ENCODE results near the gene CDK4. TPM values are rescaled to one million over a fixed set of nuclear protein-coding genes. Genes with fewer than 3 reads are reported as not detected.

CDK4 gene
- 156 and 194 TPM in 2 replicates for total RNA-seq (2021)
- Bru-seq, nascent RNA, result percentile 91 among the genes with signal in this experiment
- BruChase-seq, experiment 1, labeled RNA remaining after a 2-hour chase, result percentile 86 among the genes with signal in this experiment
- BruChase-seq, experiment 2, labeled RNA remaining after a 6-hour chase, result percentile 97 among the genes with signal in this experiment
- long read RNA-seq, transcript CDK4-201 (8 exons, 2,076 nt), result major isoform, 308 of 330 reads
- long read RNA-seq, partial matches to known transcripts, result 5 of 330 reads
- long read RNA-seq, other reads (novel, unspliced or antisense), result 13 of 330 reads

- Histone ChIP-seq H3K27ac (peak within 1 kb of the TSS; percentile 65), H3K27me3 (ENCODE audit: insufficient read depth, low read depth) (no peaks in the 10 kb centered on the region), H3K9me2 (ENCODE audit: insufficient read depth) (no peaks in the 10 kb centered on the region), H3K4me3 (peak within 1 kb of the TSS; percentile 78), H3K79me2 (ENCODE audit: low read depth) (peaks cover 27% of the 10 kb centered on the region), H3K4me1 (replicated peaks; ENCODE audit: insufficient read depth) (peaks cover 27% of the 10 kb centered on the region), H2AFZ (peak within 1 kb of the TSS; percentile 94), H3K9me3 (ENCODE audit: insufficient read depth, low read depth) (no peaks in the 10 kb centered on the region), H3K4me2 (peak within 1 kb of the TSS; percentile 89), H4K20me1 (ENCODE audit: insufficient read depth) (no peaks in the 10 kb centered on the region), H3K36me3 (ENCODE audit: low read depth) (peaks cover 18% of the 10 kb centered on the region), H3F3A (ENCODE audit: insufficient read depth, low read depth) (peaks cover 34% of the 10 kb centered on the region; the same call in 1 of the 2 replicates)
- intact Hi-C loops (cut with micrococcal nuclease; ENCODE audit: unreplicated experiment), result loop anchor here (2.0 kb wide), 1 partner anchor 229 kb away; the partner anchor contains the start of gene MBD6
- TSS peak; percentile 51 for BruUV-seq (replicated peaks)
- DNase-seq, result peak; percentile 96 to 99
- CTCF ChIA-PET, result no interaction called here
- TF ChIP-seq, protein P1, sequence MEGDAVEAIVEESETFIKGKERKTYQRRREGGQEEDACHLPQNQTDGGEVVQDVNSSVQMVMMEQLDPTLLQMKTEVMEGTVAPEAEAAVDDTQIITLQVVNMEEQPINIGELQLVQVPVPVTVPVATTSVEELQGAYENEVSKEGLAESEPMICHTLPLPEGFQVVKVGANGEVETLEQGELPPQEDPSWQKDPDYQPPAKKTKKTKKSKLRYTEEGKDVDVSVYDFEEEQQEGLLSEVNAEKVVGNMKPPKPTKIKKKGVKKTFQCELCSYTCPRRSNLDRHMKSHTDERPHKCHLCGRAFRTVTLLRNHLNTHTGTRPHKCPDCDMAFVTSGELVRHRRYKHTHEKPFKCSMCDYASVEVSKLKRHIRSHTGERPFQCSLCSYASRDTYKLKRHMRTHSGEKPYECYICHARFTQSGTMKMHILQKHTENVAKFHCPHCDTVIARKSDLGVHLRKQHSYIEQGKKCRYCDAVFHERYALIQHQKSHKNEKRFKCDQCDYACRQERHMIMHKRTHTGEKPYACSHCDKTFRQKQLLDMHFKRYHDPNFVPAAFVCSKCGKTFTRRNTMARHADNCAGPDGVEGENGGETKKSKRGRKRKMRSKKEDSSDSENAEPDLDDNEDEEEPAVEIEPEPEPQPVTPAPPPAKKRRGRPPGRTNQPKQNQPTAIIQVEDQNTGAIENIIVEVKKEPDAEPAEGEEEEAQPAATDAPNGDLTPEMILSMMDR (conservative IDR thresholded peaks at IDR 0.05), result no peak
- TF ChIP-seq EZH2 (IDR thresholded peaks at IDR 0.05; ENCODE audit: low read depth), result no peak
- POLR2A ChIA-PET (ENCODE audit: unreplicated experiment), result interaction anchor here (0.6 kb wide), 1 partner anchor 13 kb away, joined by 10 read pairs; no protein-coding TSS in a partner anchor
These were observed at the start of gene CDK4 for GRCh38 chr12:57751788-57752667. Gene CDK4 (minus strand): TSS chr12:57752310. CDS start chr12:57751717, 593 bp downstream.

DNA sequence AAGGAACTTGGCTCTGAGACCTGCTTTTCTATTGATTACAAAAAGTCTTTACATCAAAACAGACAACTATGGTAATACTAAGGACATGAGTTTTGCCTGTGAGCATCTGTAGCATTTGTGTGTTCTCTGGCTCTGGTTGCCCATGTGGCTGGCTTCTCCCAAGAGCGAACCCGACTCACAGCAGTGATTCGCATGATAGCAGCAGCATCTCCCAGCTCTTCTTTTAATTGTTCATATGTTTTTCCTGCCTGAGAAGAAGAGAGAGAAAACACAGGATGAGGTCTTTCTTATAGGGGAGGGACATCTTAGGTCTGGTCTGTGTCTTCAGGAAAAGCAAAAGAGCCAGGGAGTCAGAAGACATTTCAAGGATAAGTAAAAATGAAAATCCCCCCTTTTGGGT lies 48.9 kb upstream of the CDK4 start:
- no peak overlapping the region for H3K27ac ChIP-seq
- DNase-seq, result no peak
- POLR2A ChIA-PET (ENCODE audit: unreplicated experiment), result no interaction called here
- intact Hi-C loops (cut with micrococcal nuclease; ENCODE audit: unreplicated experiment), result no loop called here
- H3K4me1 ChIP-seq (replicated peaks; ENCODE audit: insufficient read depth), result peaks cover under 1% of the 10 kb centered on the region; the same call in 1 of the 2 replicates
- peaks cover under 1% of the 10 kb centered on the region; the same call in 1 of the 2 replicates for H3F3A ChIP-seq (ENCODE audit: insufficient read depth, low read depth)
- CTCF ChIA-PET, result interaction anchor here (0.6 kb wide), 1 partner anchor 96 kb away, joined by 6 read pairs; no protein-coding TSS in a partner anchor
- no peak overlapping the region for H3K4me3 ChIP-seq
- no peaks in the 10 kb centered on the region for H3K9me2 ChIP-seq (ENCODE audit: insufficient read depth)
- BruUV-seq (replicated peaks), result no TSS peak
- H3K9me3 ChIP-seq (ENCODE audit: insufficient read depth, low read depth), result no peaks in the 10 kb centered on the region
- no peak for TF ChIP-seq EZH2 (IDR thresholded peaks at IDR 0.05; ENCODE audit: low read depth)
- TF ChIP-seq, protein P1 (conservative IDR thresholded peaks at IDR 0.05), result no peak
- 0 out of 2 replicates have a peak, but pooled peaks cover 4% of the 10 kb centered on the region for H4K20me1 ChIP-seq (ENCODE audit: insufficient read depth)
- no peak overlapping the region for H3K4me2 ChIP-seq
- no peaks in the 10 kb centered on the region for H3K27me3 ChIP-seq (ENCODE audit: insufficient read depth, low read depth)
- H3K79me2 ChIP-seq (ENCODE audit: low read depth), result no peaks in the 10 kb centered on the region; the same call in 1 of the 2 replicates
- H3K36me3 ChIP-seq (ENCODE audit: low read depth), result peaks cover 21% of the 10 kb centered on the region; the same call in 1 of the 2 replicates
- H2AFZ ChIP-seq, result no peak overlapping the region

- Histone ChIP-seq H3K4me3 (no peak overlapping the region), H3K27ac (no peak overlapping the region), H2AFZ (no peak overlapping the region), H3F3A (ENCODE audit: insufficient read depth, low read depth) (peaks cover 20% of the 10 kb centered on the region), H3K36me3 (ENCODE audit: low read depth) (peaks cover 30% of the 10 kb centered on the region; the same call in 1 of the 2 replicates), H3K4me1 (replicated peaks; ENCODE audit: insufficient read depth) (peaks cover 25% of the 10 kb centered on the region), H3K27me3 (ENCODE audit: insufficient read depth, low read depth) (no peaks in the 10 kb centered on the region), H3K79me2 (ENCODE audit: low read depth) (no peaks in the 10 kb centered on the region; the same call in 1 of the 2 replicates), H3K4me2 (no peak overlapping the region), H3K9me2 (ENCODE audit: insufficient read depth) (no peaks in the 10 kb centered on the region), H3K9me3 (ENCODE audit: insufficient read depth, low read depth) (no peaks in the 10 kb centered on the region), H4K20me1 (ENCODE audit: insufficient read depth) (0 out of 2 replicates have a peak, but pooled peaks cover 5% of the 10 kb centered on the region)
- intact Hi-C loops (cut with micrococcal nuclease; ENCODE audit: unreplicated experiment), result no loop called here
- POLR2A ChIA-PET (ENCODE audit: unreplicated experiment), result no interaction called here
- CTCF ChIA-PET, result no interaction called here
- no peak for TF ChIP-seq EZH2 (IDR thresholded peaks at IDR 0.05; ENCODE audit: low read depth)
- TF ChIP-seq, protein P1 (conservative IDR thresholded peaks at IDR 0.05), result no peak
- BruUV-seq (replicated peaks), result no TSS peak
- no peak for DNase-seq
These were observed 45.8 kb upstream of the CDK4 start for GRCh38 chr12:57797933-57798332.

All from PC-9 (cell line).